ENCODE measurements around the gene OR2A7.
"Not testable (repeated sequence)": the region's sequence is repeated elsewhere in the genome, so short reads cannot be mapped to it uniquely, and the experiment has no call there.

The OR2A7 gene

DNA sequence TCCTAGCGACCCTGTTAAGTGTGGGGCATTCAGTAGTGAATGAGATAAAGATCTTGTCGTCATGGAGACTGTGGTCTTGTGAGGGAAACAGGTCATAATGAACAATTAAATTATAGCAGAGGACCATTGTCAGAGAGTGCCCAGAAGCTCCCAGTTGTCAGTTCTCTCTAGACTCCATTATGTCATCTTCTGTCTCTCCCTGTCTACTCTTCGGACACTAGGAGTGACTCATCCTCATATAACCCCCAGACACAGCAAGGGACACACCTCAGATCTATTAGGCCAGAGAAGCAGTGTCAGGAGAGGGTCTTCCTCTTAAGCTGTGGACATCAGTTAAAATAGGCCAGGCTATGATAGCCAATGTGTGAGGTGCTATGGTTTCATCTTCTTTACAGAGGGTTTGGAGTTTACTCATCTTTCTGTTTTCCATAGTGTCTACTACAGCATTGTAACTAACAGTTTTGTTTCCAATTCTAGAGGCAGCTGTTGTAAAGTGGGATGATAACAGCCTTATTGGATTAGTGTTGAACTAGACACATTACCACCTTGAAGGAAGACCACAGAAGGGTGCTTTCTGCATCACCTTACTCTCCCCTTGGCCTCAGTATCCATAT, 22.7 kb upstream of the OR2A7 start:
- H3K27ac ChIP-seq (ENCODE audit: low read depth, low read length, severe bottlenecking); H3K9me3 ChIP-seq (ENCODE audit: control insufficient read depth, low read length); H3K36me3 ChIP-seq (ENCODE audit: control insufficient read depth, insufficient read depth, low read length); H3K4me3 ChIP-seq (ENCODE audit: extremely low read depth, insufficient read depth, low read length, poor library complexity, severe bottlenecking); H3K4me1 ChIP-seq (ENCODE audit: control insufficient read depth, insufficient read depth, low read length, poor library complexity, severe bottlenecking): not testable (repeated sequence)
- no CpG with 5 or more reads among the region's 3 CpGs for WGBS, 2 experiments (ENCODE audit: insufficient coverage in 2 of 2)

- WGBS, 2 experiments (ENCODE audit: insufficient coverage in 2 of 2): no CpG with 5 or more reads among the region's 6 CpGs
Observed at GRCh38 chr7:144283716-144284115, 19.1 kb upstream of the OR2A7 start.

GRCh38 chr7:144282490-144282889, 17.9 kb upstream of the OR2A7 start:
- not testable (repeated sequence) for H3K27ac ChIP-seq (ENCODE audit: low read depth, low read length, severe bottlenecking); H3K4me3 ChIP-seq (ENCODE audit: extremely low read depth, insufficient read depth, low read length, poor library complexity, severe bottlenecking); H3K9me3 ChIP-seq (ENCODE audit: control insufficient read depth, low read length); H3K36me3 ChIP-seq (ENCODE audit: control insufficient read depth, insufficient read depth, low read length); H3K4me1 ChIP-seq (ENCODE audit: control insufficient read depth, insufficient read depth, low read length, poor library complexity, severe bottlenecking)
- WGBS, 2 experiments (ENCODE audit: insufficient coverage in 2 of 2): no CpG with 5 or more reads among the region's 4 CpGs

More at GRCh38 chr7:144283716-144284115, 19.1 kb upstream of the OR2A7 start:
- not testable (repeated sequence) for H3K36me3 ChIP-seq (ENCODE audit: control insufficient read depth, insufficient read depth, low read length); H3K9me3 ChIP-seq (ENCODE audit: control insufficient read depth, low read length); H3K4me3 ChIP-seq (ENCODE audit: extremely low read depth, insufficient read depth, low read length, poor library complexity, severe bottlenecking); H3K4me1 ChIP-seq (ENCODE audit: control insufficient read depth, insufficient read depth, low read length, poor library complexity, severe bottlenecking); H3K27ac ChIP-seq (ENCODE audit: low read depth, low read length, severe bottlenecking)

DNA sequence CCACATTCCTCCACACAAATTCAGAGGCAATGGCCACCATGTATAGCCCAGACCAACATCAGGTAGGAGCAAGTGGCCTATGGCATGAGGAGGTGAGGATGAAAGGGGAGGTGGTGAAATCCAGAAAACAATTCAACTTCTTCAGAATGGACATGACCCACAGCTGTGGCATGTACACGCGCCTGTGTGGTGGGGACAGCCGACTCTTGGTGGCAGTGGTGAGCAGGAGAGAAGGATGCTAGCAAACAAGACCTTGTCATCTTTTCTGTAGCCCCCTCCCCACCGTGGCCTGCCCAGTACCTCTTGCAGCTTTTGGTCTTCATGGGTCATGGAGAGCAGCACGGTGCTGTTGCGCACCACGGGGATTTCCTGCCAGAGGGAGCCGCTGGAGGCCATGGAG, 17.4 kb upstream of the OR2A7 start:
- not testable (repeated sequence) for H3K36me3 ChIP-seq (ENCODE audit: control insufficient read depth, insufficient read depth, low read length); H3K27ac ChIP-seq (ENCODE audit: low read depth, low read length, severe bottlenecking); H3K4me1 ChIP-seq (ENCODE audit: control insufficient read depth, insufficient read depth, low read length, poor library complexity, severe bottlenecking); H3K4me3 ChIP-seq (ENCODE audit: extremely low read depth, insufficient read depth, low read length, poor library complexity, severe bottlenecking); H3K9me3 ChIP-seq (ENCODE audit: control insufficient read depth, low read length)
- WGBS, 2 experiments (ENCODE audit: insufficient coverage in 2 of 2): no CpG with 5 or more reads among the region's 8 CpGs

DNA sequence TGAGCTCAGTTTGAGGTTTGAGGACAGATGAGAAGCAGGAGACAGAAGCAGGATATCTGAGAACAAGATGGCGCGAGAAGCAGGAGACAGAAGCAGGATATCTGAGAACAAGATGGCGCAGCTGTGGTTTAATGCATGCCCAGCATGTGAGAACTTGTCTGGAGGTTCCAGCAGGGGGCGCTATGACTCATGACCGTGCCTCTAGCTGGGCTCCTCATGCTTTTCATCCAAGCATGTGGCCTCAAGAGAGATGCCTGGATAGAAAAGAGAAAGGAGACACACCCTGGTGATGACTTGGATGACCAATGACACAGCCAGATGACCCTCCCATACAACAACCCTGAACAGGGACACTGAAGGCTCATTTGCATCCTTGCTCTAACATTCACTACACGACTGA, 15.4 kb upstream of the OR2A7 start:
- not testable (repeated sequence) for H3K27ac ChIP-seq (ENCODE audit: low read depth, low read length, severe bottlenecking); H3K9me3 ChIP-seq (ENCODE audit: control insufficient read depth, low read length); H3K4me3 ChIP-seq (ENCODE audit: extremely low read depth, insufficient read depth, low read length, poor library complexity, severe bottlenecking); H3K4me1 ChIP-seq (ENCODE audit: control insufficient read depth, insufficient read depth, low read length, poor library complexity, severe bottlenecking); H3K36me3 ChIP-seq (ENCODE audit: control insufficient read depth, insufficient read depth, low read length)
- 100% methylated on average over 1 of the region's 6 CpGs; no CpG with 5 or more reads in 1 of the 2 experiments for WGBS, 2 experiments (ENCODE audit: insufficient coverage in 2 of 2)

DNA sequence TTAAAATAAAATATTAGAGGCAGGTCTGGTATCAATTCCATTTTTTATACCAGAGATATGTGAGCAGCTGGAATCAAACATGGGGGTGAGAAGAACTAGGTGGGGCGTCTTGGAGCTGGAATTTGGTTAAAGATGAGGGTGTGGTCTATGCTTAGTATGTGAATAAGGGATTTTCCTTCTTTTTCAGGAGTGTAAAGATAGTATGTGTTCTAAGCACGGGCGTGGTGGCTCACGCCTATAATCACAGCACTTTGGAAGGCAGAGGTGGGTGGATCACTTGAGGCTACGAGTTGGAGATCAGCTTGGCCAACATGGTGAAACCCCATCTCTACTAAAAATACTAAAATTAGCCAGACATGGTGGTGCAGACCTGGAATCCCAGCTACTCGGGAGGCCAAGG, 10.7 kb upstream of the OR2A7 start:
- WGBS, 2 experiments (ENCODE audit: insufficient coverage in 2 of 2): 94% methylated on average over 3 of the region's 6 CpGs; no CpG with 5 or more reads in 1 of the 2 experiments
- H3K4me3 ChIP-seq (ENCODE audit: extremely low read depth, insufficient read depth, low read length, poor library complexity, severe bottlenecking): not testable (repeated sequence)

GRCh38 chr7:144269188-144269587, 4.6 kb upstream of the OR2A7 start, which contains the start of gene CTAGE8:
Gene CTAGE8, minus strand, starts transcription at chr7:144269288. Its CDS starts 38 bp downstream, at chr7:144269250.
- H3K4me1 ChIP-seq (ENCODE audit: control insufficient read depth, insufficient read depth, low read length, poor library complexity, severe bottlenecking); H3K9me3 ChIP-seq (ENCODE audit: control insufficient read depth, low read length); H3K4me3 ChIP-seq (ENCODE audit: extremely low read depth, insufficient read depth, low read length, poor library complexity, severe bottlenecking); H3K36me3 ChIP-seq (ENCODE audit: control insufficient read depth, insufficient read depth, low read length); H3K27ac ChIP-seq (ENCODE audit: low read depth, low read length, severe bottlenecking): not testable (repeated sequence)
- WGBS, 2 experiments (ENCODE audit: insufficient coverage in 2 of 2): no CpG with 5 or more reads among the region's 19 CpGs

More for the DNA sequence above, 10.7 kb upstream of the OR2A7 start:
- not testable (repeated sequence) for H3K9me3 ChIP-seq (ENCODE audit: control insufficient read depth, low read length); H3K36me3 ChIP-seq (ENCODE audit: control insufficient read depth, insufficient read depth, low read length); H3K4me1 ChIP-seq (ENCODE audit: control insufficient read depth, insufficient read depth, low read length, poor library complexity, severe bottlenecking); H3K27ac ChIP-seq (ENCODE audit: low read depth, low read length, severe bottlenecking)

DNA sequence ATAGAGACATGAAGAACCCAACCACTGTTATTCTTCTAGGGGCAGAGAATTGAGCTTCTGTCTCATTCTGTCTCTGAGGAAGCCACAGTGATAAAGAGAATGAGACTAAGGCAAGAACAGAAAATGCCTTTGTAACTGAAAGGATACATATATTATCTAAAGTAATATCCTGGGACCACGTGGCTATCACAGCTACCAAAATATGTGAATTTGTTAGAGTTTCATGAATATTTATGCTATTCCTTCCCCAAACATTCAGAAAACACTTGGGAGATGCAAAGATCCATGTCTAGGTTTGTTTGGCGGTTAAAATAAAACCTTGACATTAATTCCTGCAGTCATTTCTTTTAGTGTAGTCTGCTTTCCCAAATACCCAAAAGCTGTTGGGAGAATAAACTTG, 2.5 kb downstream of the OR2A7 start:
- WGBS, 2 experiments (ENCODE audit: insufficient coverage in 2 of 2): no CpG with 5 or more reads among the region's 2 CpGs
- not testable (repeated sequence) for H3K36me3 ChIP-seq (ENCODE audit: control insufficient read depth, insufficient read depth, low read length); H3K9me3 ChIP-seq (ENCODE audit: control insufficient read depth, low read length); H3K4me1 ChIP-seq (ENCODE audit: control insufficient read depth, insufficient read depth, low read length, poor library complexity, severe bottlenecking); H3K4me3 ChIP-seq (ENCODE audit: extremely low read depth, insufficient read depth, low read length, poor library complexity, severe bottlenecking); H3K27ac ChIP-seq (ENCODE audit: low read depth, low read length, severe bottlenecking)

DNA sequence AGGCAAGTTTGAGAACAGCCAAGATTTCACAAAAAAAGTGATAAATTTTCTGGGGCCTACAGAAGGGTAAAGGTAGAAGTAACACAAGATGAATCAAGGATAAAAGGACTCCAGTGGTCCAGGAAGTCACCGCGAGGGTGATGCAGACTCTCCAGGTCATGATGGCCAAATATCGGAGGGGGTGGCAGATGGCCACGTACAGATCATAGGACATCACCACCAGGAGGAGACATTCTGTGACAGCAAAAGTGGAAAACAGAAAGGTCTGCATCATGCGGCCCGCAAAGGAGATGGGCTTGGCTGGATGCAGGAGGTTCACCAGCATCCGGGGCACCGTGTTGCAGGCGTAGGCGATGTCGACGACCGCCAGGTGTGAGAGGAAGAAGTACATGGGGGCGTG, 5.5 kb downstream of the OR2A7 start:
- H3K27ac ChIP-seq (ENCODE audit: low read depth, low read length, severe bottlenecking); H3K4me3 ChIP-seq (ENCODE audit: extremely low read depth, insufficient read depth, low read length, poor library complexity, severe bottlenecking); H3K36me3 ChIP-seq (ENCODE audit: control insufficient read depth, insufficient read depth, low read length); H3K9me3 ChIP-seq (ENCODE audit: control insufficient read depth, low read length); H3K4me1 ChIP-seq (ENCODE audit: control insufficient read depth, insufficient read depth, low read length, poor library complexity, severe bottlenecking): not testable (repeated sequence)
- WGBS, 2 experiments (ENCODE audit: insufficient coverage in 2 of 2): no CpG with 5 or more reads among the region's 14 CpGs

DNA sequence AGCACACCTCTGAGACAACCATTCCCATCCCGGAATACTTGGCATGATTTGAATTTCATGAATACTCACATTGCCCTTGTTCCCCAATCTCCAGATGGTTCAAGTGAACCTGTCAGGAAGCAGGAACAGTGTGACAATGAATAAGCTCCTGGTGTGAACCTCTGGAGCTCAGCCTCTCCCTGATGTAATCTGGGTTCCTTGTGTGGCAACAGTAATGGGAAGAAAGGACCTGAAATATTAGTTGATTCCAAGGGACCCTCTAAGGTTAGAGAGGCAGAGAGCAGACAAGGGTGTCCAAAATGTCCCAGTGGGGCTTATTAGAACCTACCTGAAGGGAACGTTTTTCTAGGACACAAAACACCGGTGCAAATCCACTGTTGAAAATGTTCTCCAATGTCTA, 8.5 kb downstream of the OR2A7 start:
- Histone ChIP-seq H3K4me3 (ENCODE audit: extremely low read depth, insufficient read depth, low read length, poor library complexity, severe bottlenecking) (no peak overlapping the region), H3K4me1 (ENCODE audit: control insufficient read depth, insufficient read depth, low read length, poor library complexity, severe bottlenecking) (no peaks in the 10 kb centered on the region), H3K27ac (ENCODE audit: low read depth, low read length, severe bottlenecking) (no peak overlapping the region), H3K36me3 (ENCODE audit: control insufficient read depth, insufficient read depth, low read length) (no peaks in the 10 kb centered on the region), H3K9me3 (ENCODE audit: control insufficient read depth, low read length) (no peaks in the 10 kb centered on the region)
- 92 to 100% methylated on average over 1 of the region's 3 CpGs for WGBS, 2 experiments (ENCODE audit: insufficient coverage in 2 of 2)

DNA sequence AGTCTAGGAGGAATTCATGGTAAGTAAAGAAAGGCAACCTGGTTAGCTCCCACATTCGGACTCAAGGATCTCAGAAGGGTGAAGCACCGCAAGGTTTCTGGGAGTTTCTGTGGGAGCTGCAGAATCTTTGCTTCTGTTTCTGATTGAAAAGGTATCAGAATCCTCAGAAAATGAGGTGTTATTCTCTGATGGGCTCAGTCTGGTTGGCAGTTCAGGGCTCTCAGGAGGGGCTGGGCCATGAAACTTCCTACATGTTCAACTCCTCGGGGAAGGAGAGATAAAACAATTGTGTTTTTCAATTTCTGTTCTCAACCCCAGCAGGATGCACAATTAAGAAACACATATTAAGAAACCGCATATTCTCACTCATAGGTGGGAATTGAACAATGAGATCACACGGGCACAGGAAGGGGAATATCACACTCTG, 9.1 kb downstream of the OR2A7 start:
- Histone ChIP-seq H3K4me1 (ENCODE audit: control insufficient read depth, insufficient read depth, low read length, poor library complexity, severe bottlenecking) (no peaks in the 10 kb centered on the region), H3K4me3 (ENCODE audit: extremely low read depth, insufficient read depth, low read length, poor library complexity, severe bottlenecking) (no peak overlapping the region), H3K36me3 (ENCODE audit: control insufficient read depth, insufficient read depth, low read length) (no peaks in the 10 kb centered on the region), H3K9me3 (ENCODE audit: control insufficient read depth, low read length) (no peaks in the 10 kb centered on the region), H3K27ac (ENCODE audit: low read depth, low read length, severe bottlenecking) (no peak overlapping the region)
- WGBS, 2 experiments (ENCODE audit: insufficient coverage in 2 of 2): 81 to 98% methylated on average over 3 to 4 of the region's 5 CpGs
